H9 (cell line): ENCODE data around the gene UBE2E3. TPM values are rescaled to one million over a fixed set of nuclear protein-coding genes. Genes with fewer than 3 reads are reported as not detected.

Experiments used
- DNase-seq: peaks from one replicate; pipeline ENCODE4 v3.0.0-alpha.2; 2017
- H2AFZ ChIP-seq: one replicate; pipeline ENCODE4 v1.6.1; 2013; ENCODE audit warnings: mild to moderate bottlenecking, low read length, control low read depth, moderate library complexity
- H2AK5ac ChIP-seq: 2 replicates; pipeline ENCODE4 v1.6.1; 2013; ENCODE audit warnings: low read length, control low read depth, mixed read lengths; ENCODE audit not compliant: insufficient read length
- H2BK120ac ChIP-seq: one replicate; pipeline ENCODE4 v1.6.1; 2013; ENCODE audit warnings: low read depth, mild to moderate bottlenecking, low read length, control low read depth, inconsistent platforms; ENCODE audit not compliant: poor library complexity, severe bottlenecking
- H2BK12ac ChIP-seq: 2 replicates; pipeline ENCODE4 v1.6.1; 2013; ENCODE audit warnings: low read length, control low read depth, mixed read lengths, low read depth; ENCODE audit not compliant: insufficient read length
- H2BK15ac ChIP-seq: 2 replicates; pipeline ENCODE4 v1.6.1; 2013; ENCODE audit warnings: low read depth, low read length, control low read depth
- H2BK20ac ChIP-seq: one replicate; pipeline ENCODE4 v1.6.1; 2013; ENCODE audit warnings: low read depth, mild to moderate bottlenecking, low read length, control low read depth, inconsistent platforms; ENCODE audit not compliant: poor library complexity, severe bottlenecking
- H2BK5ac ChIP-seq: 2 replicates; pipeline ENCODE4 v1.6.1; 2013; ENCODE audit warnings: low read length, control low read depth, mixed read lengths; ENCODE audit not compliant: insufficient read length
- H3K14ac ChIP-seq: 2 replicates; pipeline ENCODE4 v1.6.1; 2013; ENCODE audit warnings: low read length, control low read depth; ENCODE audit not compliant: insufficient read depth
- H3K18ac ChIP-seq: 2 replicates; pipeline ENCODE4 v1.6.1; 2013; ENCODE audit warnings: low read depth, mild to moderate bottlenecking, mixed read lengths, low read length, control low read depth; ENCODE audit not compliant: insufficient read length
- H3K23ac ChIP-seq: 2 replicates; pipeline ENCODE4 v1.6.1; 2013; ENCODE audit warnings: low read length, control low read depth, mixed read lengths, low read depth; ENCODE audit not compliant: insufficient read length
- H3K23me2 ChIP-seq: 2 replicates; pipeline ENCODE4 v1.6.1; 2013; ENCODE audit warnings: low read depth, mild to moderate bottlenecking, mixed read lengths, low read length, control low read depth; ENCODE audit not compliant: insufficient read length, poor library complexity, severe bottlenecking
- H3K27ac ChIP-seq: 2 replicates; pipeline ENCODE4 v1.5.1; 2013; ENCODE audit warnings: low read length, control low read depth, mixed read lengths, low read depth; ENCODE audit not compliant: insufficient read length
- H3K27me3 ChIP-seq: 2 replicates; pipeline ENCODE4 v1.6.1; 2013; ENCODE audit warnings: low read length, control low read depth, inconsistent platforms; ENCODE audit not compliant: insufficient read depth
- H3K4ac ChIP-seq: 2 replicates; pipeline ENCODE4 v1.6.1; 2013; ENCODE audit warnings: low read depth, mild to moderate bottlenecking, control low read depth, inconsistent platforms, low read length, moderate library complexity
- H3K4me1 ChIP-seq: 2 replicates; pipeline ENCODE4 v1.6.1; 2013; ENCODE audit warnings: low read length, control low read depth, inconsistent platforms; ENCODE audit not compliant: insufficient read depth
- H3K4me2 ChIP-seq: 2 replicates; pipeline ENCODE4 v1.6.1; 2013; ENCODE audit warnings: low read length, control low read depth, mixed read lengths; ENCODE audit not compliant: insufficient read length, insufficient read depth
- H3K56ac ChIP-seq: 2 replicates; pipeline ENCODE4 v1.6.1; 2013; ENCODE audit warnings: low read depth, mild to moderate bottlenecking, mixed read lengths, low read length, control low read depth; ENCODE audit not compliant: insufficient read length
- H3K79me1 ChIP-seq: 2 replicates; pipeline ENCODE4 v1.6.1; 2013; ENCODE audit warnings: low read depth, mild to moderate bottlenecking, moderate library complexity, low read length, control low read depth, inconsistent platforms; ENCODE audit not compliant: insufficient read depth, poor library complexity, severe bottlenecking
- H3K79me2 ChIP-seq: 2 replicates; pipeline ENCODE4 v1.6.1; 2013; ENCODE audit warnings: low read length, control low read depth, inconsistent platforms; ENCODE audit not compliant: insufficient read depth
- H3K9ac ChIP-seq: 2 replicates; pipeline ENCODE4 v1.6.1; 2013; ENCODE audit warnings: low read length, control low read depth, mixed read lengths; ENCODE audit not compliant: insufficient read length; ENCODE audit errors: extremely low read depth
- H3K9me3 ChIP-seq: one replicate; pipeline ENCODE4 v1.6.1; 2013; ENCODE audit warnings: low read depth, low read length, inconsistent platforms; ENCODE audit not compliant: control insufficient read depth
- H3T11ph ChIP-seq: one replicate; pipeline ENCODE4 v1.6.1; 2013; ENCODE audit warnings: mild to moderate bottlenecking, low read length, control low read depth, inconsistent platforms
- H4K20me1 ChIP-seq: one replicate; pipeline ENCODE4 v1.6.1; 2013; ENCODE audit not compliant: control insufficient read depth, insufficient read length, insufficient read depth
- H4K5ac ChIP-seq: 2 replicates; pipeline ENCODE4 v1.6.1; 2013; ENCODE audit warnings: low read depth, mild to moderate bottlenecking, mixed read lengths, low read length, control low read depth; ENCODE audit not compliant: insufficient read length
- H4K8ac ChIP-seq: replicated peaks from 2 replicates; pipeline ENCODE4 v1.6.1; 2013; ENCODE audit warnings: low read length, control low read depth, mixed read lengths, low read depth; ENCODE audit not compliant: insufficient read length
- H4K91ac ChIP-seq: 2 replicates; pipeline ENCODE4 v1.6.1; 2013; ENCODE audit warnings: low read depth, mild to moderate bottlenecking, moderate library complexity, mixed read lengths, low read length, control low read depth; ENCODE audit not compliant: insufficient read length
- H3K27ac Mint-ChIP-seq, 3 experiments: 2 replicates in 2 of 3; 3 replicates in 1 of 3; pipeline ENCODE4 v1.8.0; 2020 to 2021; ENCODE audit warnings: mixed read lengths in 3 of 3, mild to moderate bottlenecking in 1 of 3, moderate library complexity in 1 of 3
- H3K27me3 Mint-ChIP-seq: 2 replicates; pipeline ENCODE4 v1.8.0; 2021; ENCODE audit warnings: low read depth, mild to moderate bottlenecking, moderate library complexity, mixed read lengths
- H3K36me3 Mint-ChIP-seq, 3 experiments: 2 replicates in 2 of 3; 3 replicates in 1 of 3; pipeline ENCODE4 v1.8.0; 2020 to 2021; ENCODE audit warnings: low read depth in 3 of 3, mixed read lengths in 3 of 3; ENCODE audit not compliant: insufficient read depth in 1 of 3
- H3K4me1 Mint-ChIP-seq, 2 experiments: 2 replicates each; pipeline ENCODE4 v1.8.0; 2020; ENCODE audit warnings: mixed read lengths in 2 of 2
- H3K4me3 Mint-ChIP-seq, 2 experiments: 2 replicates in 1 of 2; 3 replicates in 1 of 2; pipeline ENCODE4 v1.8.0; 2020 to 2021; ENCODE audit warnings: mild to moderate bottlenecking in 2 of 2, mixed read lengths in 2 of 2, moderate library complexity in 1 of 2
- H3K9me3 Mint-ChIP-seq, 2 experiments: 2 replicates in 1 of 2; 3 replicates in 1 of 2; pipeline ENCODE4 v1.8.0; 2020; ENCODE audit warnings: mild to moderate bottlenecking in 2 of 2, mixed read lengths in 2 of 2, moderate library complexity in 1 of 2
- WGBS: extraction: QIAGEN DNeasy Blood & Tissue Kit; methylation state at CpG from one replicate; pipeline ENCODE4 v1.1.7; 2013; ENCODE audit warnings: missing lambda C conversion rate, low lambda C conversion rate, mixed read lengths; ENCODE audit not compliant: insufficient read length; ENCODE audit errors: extremely low coverage; 5-methylcytosine and 5-hydroxymethylcytosine counted together
- total RNA-seq: library from RNA; stranded (reverse); gene quantifications from 2 replicates; pipeline ENCODE4 v1.2.1, GENCODE V29; 2021
- TF ChIP-seq, protein P1 (sequence below): fragments of 200-600 bp; sonication (generic); conservative IDR thresholded peaks from 3 replicates; pipeline ENCODE4 v1.8.0; 2021; ENCODE audit warnings: antibody characterized with exemption, mild to moderate bottlenecking

Gene UBE2E3
- total RNA-seq, 1 experiment from 2014 or later: 89.1 TPM

DNA sequence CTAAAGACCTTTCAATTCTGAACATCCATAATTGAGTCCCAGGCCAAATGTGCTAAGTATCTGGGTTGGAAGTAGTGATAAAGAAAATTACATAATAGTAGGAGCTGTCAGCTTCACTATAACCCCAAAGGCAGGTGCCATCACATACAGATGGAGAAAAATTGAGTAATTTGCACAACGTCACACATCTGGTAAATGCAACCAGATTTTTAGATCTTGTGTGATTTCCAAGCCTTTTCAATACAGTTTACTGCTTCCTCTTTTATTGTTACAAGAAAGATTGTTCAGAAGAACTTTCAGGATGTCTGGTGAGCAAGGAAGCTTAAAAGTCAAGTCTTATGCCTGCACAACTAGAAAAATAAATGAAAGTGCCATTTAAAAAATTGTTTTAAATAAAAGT is 62.3 kb downstream of the UBE2E3 start:
- no peaks in the 10 kb centered on the region for H4K20me1 ChIP-seq

More for the DNA sequence above, 62.3 kb downstream of the UBE2E3 start:
- no peak overlapping the region for H3K23ac ChIP-seq
- H3K27me3 ChIP-seq: no peaks in the 10 kb centered on the region
- DNase-seq: no peak
- H3K79me2 ChIP-seq: no peaks in the 10 kb centered on the region; the same call in 1 of the 2 replicates
- H3K4me3 Mint-ChIP-seq: no peak overlapping the region
- no peak overlapping the region for H2AFZ ChIP-seq
- no peak overlapping the region for H2AK5ac ChIP-seq
- H4K91ac ChIP-seq: no peak overlapping the region
- H2BK120ac ChIP-seq: no peak overlapping the region
- no CpG with 5 or more reads among the region's 1 CpG for WGBS
- no peak overlapping the region for H3T11ph ChIP-seq
- no peak overlapping the region for H4K8ac ChIP-seq
- H3K56ac ChIP-seq: no peak overlapping the region
- no peak overlapping the region for H3K27ac Mint-ChIP-seq
- H3K79me1 ChIP-seq: peaks cover 5% of the 10 kb centered on the region
- TF ChIP-seq, protein P1, sequence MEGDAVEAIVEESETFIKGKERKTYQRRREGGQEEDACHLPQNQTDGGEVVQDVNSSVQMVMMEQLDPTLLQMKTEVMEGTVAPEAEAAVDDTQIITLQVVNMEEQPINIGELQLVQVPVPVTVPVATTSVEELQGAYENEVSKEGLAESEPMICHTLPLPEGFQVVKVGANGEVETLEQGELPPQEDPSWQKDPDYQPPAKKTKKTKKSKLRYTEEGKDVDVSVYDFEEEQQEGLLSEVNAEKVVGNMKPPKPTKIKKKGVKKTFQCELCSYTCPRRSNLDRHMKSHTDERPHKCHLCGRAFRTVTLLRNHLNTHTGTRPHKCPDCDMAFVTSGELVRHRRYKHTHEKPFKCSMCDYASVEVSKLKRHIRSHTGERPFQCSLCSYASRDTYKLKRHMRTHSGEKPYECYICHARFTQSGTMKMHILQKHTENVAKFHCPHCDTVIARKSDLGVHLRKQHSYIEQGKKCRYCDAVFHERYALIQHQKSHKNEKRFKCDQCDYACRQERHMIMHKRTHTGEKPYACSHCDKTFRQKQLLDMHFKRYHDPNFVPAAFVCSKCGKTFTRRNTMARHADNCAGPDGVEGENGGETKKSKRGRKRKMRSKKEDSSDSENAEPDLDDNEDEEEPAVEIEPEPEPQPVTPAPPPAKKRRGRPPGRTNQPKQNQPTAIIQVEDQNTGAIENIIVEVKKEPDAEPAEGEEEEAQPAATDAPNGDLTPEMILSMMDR: no peak
- H3K4me1 Mint-ChIP-seq: no peaks in the 10 kb centered on the region; a peak in 1 of 4 replicates
- H3K23me2 ChIP-seq: no peaks in the 10 kb centered on the region
- H3K27me3 Mint-ChIP-seq: no peaks in the 10 kb centered on the region
- no peaks in the 10 kb centered on the region for H3K4me1 ChIP-seq
- no peak overlapping the region for H2BK20ac ChIP-seq
- no peak overlapping the region for H2BK15ac ChIP-seq
- no peaks in the 10 kb centered on the region for H3K9me3 Mint-ChIP-seq
- no peak overlapping the region for H3K4ac ChIP-seq
- no peak overlapping the region for H3K14ac ChIP-seq
- no peak overlapping the region for H3K27ac ChIP-seq
- no peaks in the 10 kb centered on the region for H3K36me3 Mint-ChIP-seq
- no peak overlapping the region for H3K18ac ChIP-seq
- no peak overlapping the region for H2BK12ac ChIP-seq
- no peak overlapping the region for H4K5ac ChIP-seq
- H3K9me3 ChIP-seq: no peaks in the 10 kb centered on the region
- H3K9ac ChIP-seq: no peak overlapping the region
- no peak overlapping the region for H3K4me2 ChIP-seq
- no peak overlapping the region for H2BK5ac ChIP-seq
